Panc1 (cell line): ENCODE data around the gene AGPAT3.

Source experiments
- CTCF ChIP-seq: fragments of 450-650 bp; IDR thresholded peaks from 2 replicates; pipeline ENCODE4 v1.5.1; 2017; ENCODE audit warnings: mild to moderate bottlenecking
- POLR2AphosphoS5 ChIP-seq: IDR thresholded peaks from 2 replicates; pipeline ENCODE4 v1.6.1; 2012; ENCODE audit warnings: mild to moderate bottlenecking, low read depth, low read length, moderate library complexity
- SIN3A ChIP-seq: IDR thresholded peaks from 2 replicates; pipeline ENCODE4 v1.6.1; 2012; ENCODE audit warnings: low read depth, mild to moderate bottlenecking, low read length, moderate library complexity, borderline replicate concordance; ENCODE audit not compliant: insufficient read depth
- TCF7L2 ChIP-seq: IDR thresholded peaks from 2 replicates; pipeline ENCODE4 v1.6.1; 2011; ENCODE audit warnings: mild to moderate bottlenecking, low read depth, low read length, inconsistent platforms
- TF ChIP-seq, protein P1 (sequence below), 2 experiments: IDR thresholded peaks; 2 replicates each; pipeline ENCODE4 v1.6.1; 2011 to 2012; ENCODE audit warnings: low read depth in 2 of 2, control low read depth in 1 of 2, low read length in 1 of 2, mild to moderate bottlenecking in 1 of 2, moderate library complexity in 1 of 2; ENCODE audit not compliant: insufficient read depth in 1 of 2

- TF ChIP-seq SIN3A = no peak
- TF ChIP-seq CTCF = no peak
- TF ChIP-seq POLR2AphosphoS5 = no peak
- TF ChIP-seq TCF7L2 = no peak
- TF ChIP-seq, protein P1, sequence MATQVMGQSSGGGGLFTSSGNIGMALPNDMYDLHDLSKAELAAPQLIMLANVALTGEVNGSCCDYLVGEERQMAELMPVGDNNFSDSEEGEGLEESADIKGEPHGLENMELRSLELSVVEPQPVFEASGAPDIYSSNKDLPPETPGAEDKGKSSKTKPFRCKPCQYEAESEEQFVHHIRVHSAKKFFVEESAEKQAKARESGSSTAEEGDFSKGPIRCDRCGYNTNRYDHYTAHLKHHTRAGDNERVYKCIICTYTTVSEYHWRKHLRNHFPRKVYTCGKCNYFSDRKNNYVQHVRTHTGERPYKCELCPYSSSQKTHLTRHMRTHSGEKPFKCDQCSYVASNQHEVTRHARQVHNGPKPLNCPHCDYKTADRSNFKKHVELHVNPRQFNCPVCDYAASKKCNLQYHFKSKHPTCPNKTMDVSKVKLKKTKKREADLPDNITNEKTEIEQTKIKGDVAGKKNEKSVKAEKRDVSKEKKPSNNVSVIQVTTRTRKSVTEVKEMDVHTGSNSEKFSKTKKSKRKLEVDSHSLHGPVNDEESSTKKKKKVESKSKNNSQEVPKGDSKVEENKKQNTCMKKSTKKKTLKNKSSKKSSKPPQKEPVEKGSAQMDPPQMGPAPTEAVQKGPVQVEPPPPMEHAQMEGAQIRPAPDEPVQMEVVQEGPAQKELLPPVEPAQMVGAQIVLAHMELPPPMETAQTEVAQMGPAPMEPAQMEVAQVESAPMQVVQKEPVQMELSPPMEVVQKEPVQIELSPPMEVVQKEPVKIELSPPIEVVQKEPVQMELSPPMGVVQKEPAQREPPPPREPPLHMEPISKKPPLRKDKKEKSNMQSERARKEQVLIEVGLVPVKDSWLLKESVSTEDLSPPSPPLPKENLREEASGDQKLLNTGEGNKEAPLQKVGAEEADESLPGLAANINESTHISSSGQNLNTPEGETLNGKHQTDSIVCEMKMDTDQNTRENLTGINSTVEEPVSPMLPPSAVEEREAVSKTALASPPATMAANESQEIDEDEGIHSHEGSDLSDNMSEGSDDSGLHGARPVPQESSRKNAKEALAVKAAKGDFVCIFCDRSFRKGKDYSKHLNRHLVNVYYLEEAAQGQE (IDR thresholded peaks at IDR 0.05; ENCODE audit: insufficient read depth in 1 of 2, low read depth in 2 of 2, low read length in 1 of 2) = no peak
These were observed 89.0 kb downstream of the AGPAT3 start for GRCh38 chr21:43954042-43954441.
